H9 (cell line): ENCODE measurements around the gene PUS7. TPM values are rescaled to one million over a fixed set of nuclear protein-coding genes. Genes with fewer than 3 reads are reported as not detected.
A peak's percentile ranks its signal among the peaks of the same experiment; 100 is the strongest.

Experiments used
- DNase-seq: peaks from one replicate; pipeline ENCODE4 v3.0.0-alpha.2; 2017
- H2AFZ ChIP-seq: one replicate; pipeline ENCODE4 v1.6.1; 2013; ENCODE audit warnings: mild to moderate bottlenecking, low read length, control low read depth, moderate library complexity
- H2AK5ac ChIP-seq: 2 replicates; pipeline ENCODE4 v1.6.1; 2013; ENCODE audit warnings: low read length, control low read depth, mixed read lengths; ENCODE audit not compliant: insufficient read length
- H2BK120ac ChIP-seq: one replicate; pipeline ENCODE4 v1.6.1; 2013; ENCODE audit warnings: low read depth, mild to moderate bottlenecking, low read length, control low read depth, inconsistent platforms; ENCODE audit not compliant: poor library complexity, severe bottlenecking
- H2BK12ac ChIP-seq: 2 replicates; pipeline ENCODE4 v1.6.1; 2013; ENCODE audit warnings: low read length, control low read depth, mixed read lengths, low read depth; ENCODE audit not compliant: insufficient read length
- H2BK15ac ChIP-seq: 2 replicates; pipeline ENCODE4 v1.6.1; 2013; ENCODE audit warnings: low read depth, low read length, control low read depth
- H2BK20ac ChIP-seq: one replicate; pipeline ENCODE4 v1.6.1; 2013; ENCODE audit warnings: low read depth, mild to moderate bottlenecking, low read length, control low read depth, inconsistent platforms; ENCODE audit not compliant: poor library complexity, severe bottlenecking
- H2BK5ac ChIP-seq: 2 replicates; pipeline ENCODE4 v1.6.1; 2013; ENCODE audit warnings: low read length, control low read depth, mixed read lengths; ENCODE audit not compliant: insufficient read length
- H3K14ac ChIP-seq: 2 replicates; pipeline ENCODE4 v1.6.1; 2013; ENCODE audit warnings: low read length, control low read depth; ENCODE audit not compliant: insufficient read depth
- H3K18ac ChIP-seq: 2 replicates; pipeline ENCODE4 v1.6.1; 2013; ENCODE audit warnings: low read depth, mild to moderate bottlenecking, mixed read lengths, low read length, control low read depth; ENCODE audit not compliant: insufficient read length
- H3K23ac ChIP-seq: 2 replicates; pipeline ENCODE4 v1.6.1; 2013; ENCODE audit warnings: low read length, control low read depth, mixed read lengths, low read depth; ENCODE audit not compliant: insufficient read length
- H3K23me2 ChIP-seq: 2 replicates; pipeline ENCODE4 v1.6.1; 2013; ENCODE audit warnings: low read depth, mild to moderate bottlenecking, mixed read lengths, low read length, control low read depth; ENCODE audit not compliant: insufficient read length, poor library complexity, severe bottlenecking
- H3K27ac ChIP-seq: 2 replicates; pipeline ENCODE4 v1.5.1; 2013; ENCODE audit warnings: low read length, control low read depth, mixed read lengths, low read depth; ENCODE audit not compliant: insufficient read length
- H3K27me3 ChIP-seq: 2 replicates; pipeline ENCODE4 v1.6.1; 2013; ENCODE audit warnings: low read length, control low read depth, inconsistent platforms; ENCODE audit not compliant: insufficient read depth
- H3K4ac ChIP-seq: 2 replicates; pipeline ENCODE4 v1.6.1; 2013; ENCODE audit warnings: low read depth, mild to moderate bottlenecking, control low read depth, inconsistent platforms, low read length, moderate library complexity
- H3K4me1 ChIP-seq: 2 replicates; pipeline ENCODE4 v1.6.1; 2013; ENCODE audit warnings: low read length, control low read depth, inconsistent platforms; ENCODE audit not compliant: insufficient read depth
- H3K4me2 ChIP-seq: 2 replicates; pipeline ENCODE4 v1.6.1; 2013; ENCODE audit warnings: low read length, control low read depth, mixed read lengths; ENCODE audit not compliant: insufficient read length, insufficient read depth
- H3K56ac ChIP-seq: 2 replicates; pipeline ENCODE4 v1.6.1; 2013; ENCODE audit warnings: low read depth, mild to moderate bottlenecking, mixed read lengths, low read length, control low read depth; ENCODE audit not compliant: insufficient read length
- H3K79me1 ChIP-seq: 2 replicates; pipeline ENCODE4 v1.6.1; 2013; ENCODE audit warnings: low read depth, mild to moderate bottlenecking, moderate library complexity, low read length, control low read depth, inconsistent platforms; ENCODE audit not compliant: insufficient read depth, poor library complexity, severe bottlenecking
- H3K79me2 ChIP-seq: 2 replicates; pipeline ENCODE4 v1.6.1; 2013; ENCODE audit warnings: low read length, control low read depth, inconsistent platforms; ENCODE audit not compliant: insufficient read depth
- H3K9ac ChIP-seq: 2 replicates; pipeline ENCODE4 v1.6.1; 2013; ENCODE audit warnings: low read length, control low read depth, mixed read lengths; ENCODE audit not compliant: insufficient read length; ENCODE audit errors: extremely low read depth
- H3K9me3 ChIP-seq: one replicate; pipeline ENCODE4 v1.6.1; 2013; ENCODE audit warnings: low read depth, low read length, inconsistent platforms; ENCODE audit not compliant: control insufficient read depth
- H3T11ph ChIP-seq: one replicate; pipeline ENCODE4 v1.6.1; 2013; ENCODE audit warnings: mild to moderate bottlenecking, low read length, control low read depth, inconsistent platforms
- H4K20me1 ChIP-seq: one replicate; pipeline ENCODE4 v1.6.1; 2013; ENCODE audit not compliant: control insufficient read depth, insufficient read length, insufficient read depth
- H4K5ac ChIP-seq: 2 replicates; pipeline ENCODE4 v1.6.1; 2013; ENCODE audit warnings: low read depth, mild to moderate bottlenecking, mixed read lengths, low read length, control low read depth; ENCODE audit not compliant: insufficient read length
- H4K8ac ChIP-seq: replicated peaks from 2 replicates; pipeline ENCODE4 v1.6.1; 2013; ENCODE audit warnings: low read length, control low read depth, mixed read lengths, low read depth; ENCODE audit not compliant: insufficient read length
- H4K91ac ChIP-seq: 2 replicates; pipeline ENCODE4 v1.6.1; 2013; ENCODE audit warnings: low read depth, mild to moderate bottlenecking, moderate library complexity, mixed read lengths, low read length, control low read depth; ENCODE audit not compliant: insufficient read length
- H3K27ac Mint-ChIP-seq, 3 experiments: 2 replicates in 2 of 3; 3 replicates in 1 of 3; pipeline ENCODE4 v1.8.0; 2020 to 2021; ENCODE audit warnings: mixed read lengths in 3 of 3, mild to moderate bottlenecking in 1 of 3, moderate library complexity in 1 of 3
- H3K27me3 Mint-ChIP-seq: 2 replicates; pipeline ENCODE4 v1.8.0; 2021; ENCODE audit warnings: low read depth, mild to moderate bottlenecking, moderate library complexity, mixed read lengths
- H3K36me3 Mint-ChIP-seq, 3 experiments: 2 replicates in 2 of 3; 3 replicates in 1 of 3; pipeline ENCODE4 v1.8.0; 2020 to 2021; ENCODE audit warnings: low read depth in 3 of 3, mixed read lengths in 3 of 3; ENCODE audit not compliant: insufficient read depth in 1 of 3
- H3K4me1 Mint-ChIP-seq, 2 experiments: 2 replicates each; pipeline ENCODE4 v1.8.0; 2020; ENCODE audit warnings: mixed read lengths in 2 of 2
- H3K4me3 Mint-ChIP-seq, 2 experiments: 2 replicates in 1 of 2; 3 replicates in 1 of 2; pipeline ENCODE4 v1.8.0; 2020 to 2021; ENCODE audit warnings: mild to moderate bottlenecking in 2 of 2, mixed read lengths in 2 of 2, moderate library complexity in 1 of 2
- H3K9me3 Mint-ChIP-seq, 2 experiments: 2 replicates in 1 of 2; 3 replicates in 1 of 2; pipeline ENCODE4 v1.8.0; 2020; ENCODE audit warnings: mild to moderate bottlenecking in 2 of 2, mixed read lengths in 2 of 2, moderate library complexity in 1 of 2
- WGBS: extraction: QIAGEN DNeasy Blood & Tissue Kit; methylation state at CpG from one replicate; pipeline ENCODE4 v1.1.7; 2013; ENCODE audit warnings: missing lambda C conversion rate, low lambda C conversion rate, mixed read lengths; ENCODE audit not compliant: insufficient read length; ENCODE audit errors: extremely low coverage; 5-methylcytosine and 5-hydroxymethylcytosine counted together
- long read RNA-seq: library from polyadenylated mRNA; unstranded; transcript quantifications from one replicate; pipeline ENCODE4 v2.0.0, GENCODE V29; 2020
- total RNA-seq: library from RNA; stranded (reverse); gene quantifications from 2 replicates; pipeline ENCODE4 v1.2.1, GENCODE V29; 2021
- TF ChIP-seq, protein P1 (sequence below): fragments of 200-600 bp; sonication (generic); conservative IDR thresholded peaks from 3 replicates; pipeline ENCODE4 v1.8.0; 2021; ENCODE audit warnings: antibody characterized with exemption, mild to moderate bottlenecking

The PUS7 gene, protein sequence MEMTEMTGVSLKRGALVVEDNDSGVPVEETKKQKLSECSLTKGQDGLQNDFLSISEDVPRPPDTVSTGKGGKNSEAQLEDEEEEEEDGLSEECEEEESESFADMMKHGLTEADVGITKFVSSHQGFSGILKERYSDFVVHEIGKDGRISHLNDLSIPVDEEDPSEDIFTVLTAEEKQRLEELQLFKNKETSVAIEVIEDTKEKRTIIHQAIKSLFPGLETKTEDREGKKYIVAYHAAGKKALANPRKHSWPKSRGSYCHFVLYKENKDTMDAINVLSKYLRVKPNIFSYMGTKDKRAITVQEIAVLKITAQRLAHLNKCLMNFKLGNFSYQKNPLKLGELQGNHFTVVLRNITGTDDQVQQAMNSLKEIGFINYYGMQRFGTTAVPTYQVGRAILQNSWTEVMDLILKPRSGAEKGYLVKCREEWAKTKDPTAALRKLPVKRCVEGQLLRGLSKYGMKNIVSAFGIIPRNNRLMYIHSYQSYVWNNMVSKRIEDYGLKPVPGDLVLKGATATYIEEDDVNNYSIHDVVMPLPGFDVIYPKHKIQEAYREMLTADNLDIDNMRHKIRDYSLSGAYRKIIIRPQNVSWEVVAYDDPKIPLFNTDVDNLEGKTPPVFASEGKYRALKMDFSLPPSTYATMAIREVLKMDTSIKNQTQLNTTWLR
- 49.7 and 54.3 TPM in 2 replicates for total RNA-seq
- long read RNA-seq, transcript PUS7-202 (16 exons, 2,356 nt), result major isoform, 140 of 321 reads
- long read RNA-seq, transcript PUS7-201 (16 exons, 3,480 nt), result minor isoform, 36 of 321 reads
- long read RNA-seq, partial matches to known transcripts, result 70 of 321 reads
- long read RNA-seq, other reads (novel, unspliced or antisense), result 75 of 321 reads

GRCh38 chr7:105521717-105522463, at the start of gene PUS7:
Gene PUS7 (minus strand): TSS chr7:105522271. CDS start chr7:105508512, 13,759 bp downstream.
- TF ChIP-seq, protein P1, sequence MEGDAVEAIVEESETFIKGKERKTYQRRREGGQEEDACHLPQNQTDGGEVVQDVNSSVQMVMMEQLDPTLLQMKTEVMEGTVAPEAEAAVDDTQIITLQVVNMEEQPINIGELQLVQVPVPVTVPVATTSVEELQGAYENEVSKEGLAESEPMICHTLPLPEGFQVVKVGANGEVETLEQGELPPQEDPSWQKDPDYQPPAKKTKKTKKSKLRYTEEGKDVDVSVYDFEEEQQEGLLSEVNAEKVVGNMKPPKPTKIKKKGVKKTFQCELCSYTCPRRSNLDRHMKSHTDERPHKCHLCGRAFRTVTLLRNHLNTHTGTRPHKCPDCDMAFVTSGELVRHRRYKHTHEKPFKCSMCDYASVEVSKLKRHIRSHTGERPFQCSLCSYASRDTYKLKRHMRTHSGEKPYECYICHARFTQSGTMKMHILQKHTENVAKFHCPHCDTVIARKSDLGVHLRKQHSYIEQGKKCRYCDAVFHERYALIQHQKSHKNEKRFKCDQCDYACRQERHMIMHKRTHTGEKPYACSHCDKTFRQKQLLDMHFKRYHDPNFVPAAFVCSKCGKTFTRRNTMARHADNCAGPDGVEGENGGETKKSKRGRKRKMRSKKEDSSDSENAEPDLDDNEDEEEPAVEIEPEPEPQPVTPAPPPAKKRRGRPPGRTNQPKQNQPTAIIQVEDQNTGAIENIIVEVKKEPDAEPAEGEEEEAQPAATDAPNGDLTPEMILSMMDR, result no peak
- peak within 1 kb of the TSS; percentile 95 for H2AFZ ChIP-seq
- Mint-ChIP-seq H3K4me3 (peak within 1 kb of the TSS; percentile 98 to 99), H3K27ac (peak within 1 kb of the TSS; percentile 95 to 99 (median 97)), H3K4me1 (peaks cover 11 to 14% of the 10 kb centered on the region in 2 experiments), H3K27me3 (peaks cover 7% of the 10 kb centered on the region), H3K36me3 (peaks cover 14 to 21% (median 21%) of the 10 kb centered on the region in 3 experiments; a peak in 6 of 7 replicates), H3K9me3 (peaks cover 5% of the 10 kb centered on the region in 2 experiments; a peak in 2 of 5 replicates)
- WGBS, result no CpG with 5 or more reads among the region's 96 CpGs
- H3K56ac ChIP-seq, result no peak within 1 kb of the TSS
- H2BK120ac ChIP-seq, result no peak within 1 kb of the TSS
- peak within 1 kb of the TSS; percentile 92 for H3K9ac ChIP-seq
- H2BK20ac ChIP-seq, result no peak within 1 kb of the TSS
- no peaks in the 10 kb centered on the region for H3K9me3 ChIP-seq
- no peak within 1 kb of the TSS for H2BK12ac ChIP-seq
- peak; percentile 93 for DNase-seq
- no peaks in the 10 kb centered on the region for H3K27me3 ChIP-seq
- H2BK15ac ChIP-seq, result no peak within 1 kb of the TSS; the same call in 1 of the 2 replicates
- H3K79me1 ChIP-seq, result no peaks in the 10 kb centered on the region
- H3K18ac ChIP-seq, result peak within 1 kb of the TSS; percentile 96
- H3K4me2 ChIP-seq, result peak within 1 kb of the TSS; percentile 78
- no peak within 1 kb of the TSS for H3T11ph ChIP-seq
- no peak within 1 kb of the TSS for H3K4ac ChIP-seq
- H3K4me1 ChIP-seq, result no peaks in the 10 kb centered on the region; the same call in 1 of the 2 replicates
- H2BK5ac ChIP-seq, result no peak within 1 kb of the TSS
- no peaks in the 10 kb centered on the region for H4K20me1 ChIP-seq
- no peak within 1 kb of the TSS for H3K27ac ChIP-seq
- no peak within 1 kb of the TSS for H4K5ac ChIP-seq
- H3K23ac ChIP-seq, result no peak within 1 kb of the TSS
- H3K79me2 ChIP-seq, result peaks cover 19% of the 10 kb centered on the region; the same call in 1 of the 2 replicates
- no peak within 1 kb of the TSS for H2AK5ac ChIP-seq
- H4K8ac ChIP-seq, result no peak within 1 kb of the TSS
- no peak within 1 kb of the TSS for H4K91ac ChIP-seq
- H3K23me2 ChIP-seq, result peaks cover 8% of the 10 kb centered on the region
- H3K14ac ChIP-seq, result peak within 1 kb of the TSS; percentile 94
